Forelimb muscle (tissue), 1 donor: ENCODE measurements around the gene ENPP4. TPM values are rescaled to one million over a fixed set of nuclear protein-coding genes. Genes with fewer than 3 reads are reported as not detected.

Experiments used
- polyA plus RNA-seq: library from polyadenylated mRNA; unstranded; fragments of 120-200 nt; gene quantifications from one replicate; pipeline ENCODE4 v1.2.1, GENCODE V29; 2013; ENCODE audit not compliant: insufficient read length

Gene ENPP4
- polyA plus RNA-seq, 1 donor = 42.0 TPM

Other genes with a start within 250 kb of the ENPP4 start
- 17.6 TPM for gene CLIC5, start 114.1 kb upstream of the ENPP4 start, polyA plus RNA-seq
- gene ENPP5, start 41.0 kb downstream of the ENPP4 start, polyA plus RNA-seq = 4.2 TPM